ENCODE data around the gene ITPR1. TPM values are rescaled to one million over a fixed set of nuclear protein-coding genes. Genes with fewer than 3 reads are reported as not detected.
A peak's percentile ranks its signal among the peaks of the same experiment; 100 is the strongest.

The ITPR1 gene
- total and polyA plus RNA-seq, 4 experiments from 2014 or later, result 6.1 to 72.8 (median 44.2) TPM

- Mint-ChIP-seq H3K27me3 (no peaks in the 10 kb centered on the region), H3K9me3 (no peaks in the 10 kb centered on the region), H3K27ac (no peak overlapping the region), H3K4me3 (no peak overlapping the region), H3K36me3 (peaks cover 15 to 26% of the 10 kb centered on the region in 2 donors), H3K4me1 (peaks cover 49 to 75% (median 66%) of the 10 kb centered on the region in 4 donors)
- Histone ChIP-seq H3K4me1 (ENCODE audit: insufficient read depth, low read length) (peaks cover 79% of the 10 kb centered on the region), H3K4me3 (ENCODE audit: low read length in 2 of 2) (no peak overlapping the region), H3K36me3 (ENCODE audit: insufficient read depth, low read length) (no peaks in the 10 kb centered on the region), H3K27ac (ENCODE audit: low read depth, low read length) (no peak overlapping the region), H3K27me3 (ENCODE audit: insufficient read depth, low read length) (no peaks in the 10 kb centered on the region), H3K9me3 (ENCODE audit: control insufficient read depth in 1 of 2, low read length in 2 of 2) (no peaks in the 10 kb centered on the region)
- CTCF ChIA-PET (ENCODE audit: partially characterized antibody), result interaction anchor here (1.5 to 1.8 kb wide), 2 partner anchors 12 to 140 kb away, joined by 4 read pairs; partner anchors contain the start of gene BHLHE40
- intact Hi-C loops (cut with micrococcal nuclease), result loop anchor here (10.0 kb wide), 2 partner anchors 344 to 346 kb away; partner anchors contain the start of genes EDEM1 and ITPR1
- POLR2A ChIA-PET (ENCODE audit: partially characterized antibody), result interaction anchor here (1.0 kb wide), 1 partner anchor 66 kb away, joined by 3 read pairs; no protein-coding TSS in a partner anchor
- DNase-seq, result no peak
Observed at GRCh38 chr3:4839278-4839677, 346.1 kb downstream of the ITPR1 start.

- H3K27ac ChIP-seq (ENCODE audit: low read depth, low read length), result peak overlapping the region; percentile 29
- peak overlapping the region in 5 of 8 donors; percentile 29 to 78 (median 49) for H3K4me3 Mint-ChIP-seq
- no peak overlapping the region for H3K4me3 ChIP-seq (ENCODE audit: low read length in 2 of 2)
- H3K4me1 Mint-ChIP-seq, result peaks cover 43 to 72% (median 62%) of the 10 kb centered on the region in 4 donors
- DNase-seq, result no peak
- CTCF ChIA-PET (ENCODE audit: partially characterized antibody), result interaction anchor here (0.8 to 1.3 kb wide), 5 partner anchors 9 to 139 kb away, joined by 3 to 5 read pairs (median 4); no protein-coding TSS in a partner anchor
- POLR2A ChIA-PET (ENCODE audit: partially characterized antibody), result interaction anchor here (1.3 to 1.5 kb wide), 2 partner anchors 9 to 20 kb away, joined by 3 to 5 read pairs; no protein-coding TSS in a partner anchor
- H3K9me3 Mint-ChIP-seq, result no peaks in the 10 kb centered on the region
- H3K27me3 Mint-ChIP-seq, result no peaks in the 10 kb centered on the region
- H3K27me3 ChIP-seq (ENCODE audit: insufficient read depth, low read length), result no peaks in the 10 kb centered on the region
- H3K4me1 ChIP-seq (ENCODE audit: insufficient read depth, low read length), result peaks cover 79% of the 10 kb centered on the region
- H3K9me3 ChIP-seq (ENCODE audit: control insufficient read depth in 1 of 2, low read length in 2 of 2), result no peaks in the 10 kb centered on the region
- peaks cover 10 to 24% of the 10 kb centered on the region in 2 donors for H3K36me3 Mint-ChIP-seq
- no peaks in the 10 kb centered on the region for H3K36me3 ChIP-seq (ENCODE audit: insufficient read depth, low read length)
- H3K27ac Mint-ChIP-seq, result peak overlapping the region; percentile 33 to 88 (median 70)
- intact Hi-C loops (cut with micrococcal nuclease), result no loop called here
Observed at GRCh38 chr3:4841225-4841624, 348.1 kb downstream of the ITPR1 start.

DNA sequence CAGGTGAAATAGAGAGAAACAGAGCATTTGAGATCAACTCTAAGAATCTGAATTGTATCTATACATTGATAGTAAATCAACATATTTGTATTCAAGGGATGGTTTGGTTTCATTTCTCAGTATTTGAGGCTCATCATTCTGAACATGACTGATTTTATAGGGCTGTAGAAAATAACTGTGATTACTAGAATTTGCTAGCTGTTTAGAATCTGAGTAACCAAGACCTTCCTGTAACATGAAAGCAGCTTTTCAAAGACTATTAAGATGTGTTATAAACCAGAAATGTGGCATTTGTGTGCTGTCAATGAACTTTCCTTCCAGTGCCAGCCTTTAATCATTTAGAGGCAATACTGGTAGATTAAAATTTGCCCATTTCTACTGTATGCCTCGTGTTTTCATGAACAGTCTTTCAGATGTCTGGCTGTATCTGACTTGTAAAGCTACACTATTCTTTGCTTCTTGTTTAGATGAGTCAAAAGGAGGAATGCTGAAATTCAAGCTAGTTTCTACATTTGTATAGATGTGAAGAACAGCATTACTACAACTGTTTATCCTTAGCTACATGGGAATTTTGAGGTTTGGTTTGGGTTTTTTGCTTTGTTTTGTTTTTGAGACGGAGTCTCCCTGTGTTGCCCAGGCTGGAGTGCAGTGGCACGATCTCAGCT, 348.8 kb downstream of the ITPR1 start:
- Mint-ChIP-seq H3K9me3 (no peaks in the 10 kb centered on the region), H3K36me3 (peaks cover 9 to 20% of the 10 kb centered on the region in 2 donors), H3K4me3 (peak overlapping the region in 6 of 8 donors; percentile 7 to 78 (median 43)), H3K27ac (peak overlapping the region; percentile 33 to 88 (median 70)), H3K27me3 (no peaks in the 10 kb centered on the region), H3K4me1 (peaks cover 44 to 72% (median 63%) of the 10 kb centered on the region in 4 donors)
- ChIA-PET CTCF (ENCODE audit: partially characterized antibody) (interaction anchor here (0.8 to 1.3 kb wide), 6 partner anchors 9 to 138 kb away, joined by 3 to 5 read pairs (median 4); no protein-coding TSS in a partner anchor), POLR2A (ENCODE audit: partially characterized antibody) (interaction anchor here (1.0 to 1.5 kb wide), 3 partner anchors 10 to 19 kb away, joined by 3 to 5 read pairs (median 3); no protein-coding TSS in a partner anchor)
- Histone ChIP-seq H3K27me3 (ENCODE audit: insufficient read depth, low read length) (no peaks in the 10 kb centered on the region), H3K9me3 (ENCODE audit: control insufficient read depth in 1 of 2, low read length in 2 of 2) (no peaks in the 10 kb centered on the region), H3K4me3 (ENCODE audit: low read length in 2 of 2) (no peak overlapping the region), H3K36me3 (ENCODE audit: insufficient read depth, low read length) (no peaks in the 10 kb centered on the region), H3K27ac (ENCODE audit: low read depth, low read length) (peak overlapping the region; percentile 2), H3K4me1 (ENCODE audit: insufficient read depth, low read length) (peaks cover 79% of the 10 kb centered on the region)
- intact Hi-C loops (cut with micrococcal nuclease), result no loop called here
- no peak for DNase-seq

DNA sequence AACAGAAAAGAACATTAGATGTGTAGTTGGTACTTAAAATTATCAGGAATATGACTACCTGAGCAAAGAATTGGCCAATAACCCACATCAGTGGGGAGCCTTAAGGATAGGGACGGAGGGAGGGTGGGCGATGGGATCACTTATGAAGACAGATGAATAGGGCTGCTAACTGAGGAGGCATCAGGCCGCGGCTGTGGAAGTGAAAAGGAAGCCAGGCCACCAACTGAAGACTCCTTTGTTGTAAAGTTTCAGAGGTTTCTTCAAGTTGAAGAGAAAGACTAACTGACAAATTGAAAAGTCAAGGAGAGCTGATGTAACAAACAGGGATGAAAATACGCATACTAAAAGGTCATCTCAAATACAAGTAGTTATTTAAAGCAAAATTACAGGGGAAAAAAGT, 350.5 kb downstream of the ITPR1 start:
- H3K36me3 ChIP-seq (ENCODE audit: insufficient read depth, low read length), result no peaks in the 10 kb centered on the region
- H3K27me3 ChIP-seq (ENCODE audit: insufficient read depth, low read length), result no peaks in the 10 kb centered on the region
- H3K4me3 ChIP-seq (ENCODE audit: low read length in 2 of 2), result no peak overlapping the region
- intact Hi-C loops (cut with micrococcal nuclease), result loop anchor here (1.0 kb wide), 1 partner anchor 8 kb away; no protein-coding TSS in a partner anchor
- H3K27ac ChIP-seq (ENCODE audit: low read depth, low read length), result no peak overlapping the region
- H3K36me3 Mint-ChIP-seq, result peaks cover 4 to 11% of the 10 kb centered on the region in 2 donors
- H3K4me3 Mint-ChIP-seq, result peak overlapping the region in 4 of 8 donors; percentile 2 to 58 (median 38)
- H3K4me1 ChIP-seq (ENCODE audit: insufficient read depth, low read length), result peaks cover 86% of the 10 kb centered on the region
- H3K9me3 Mint-ChIP-seq, result no peaks in the 10 kb centered on the region
- H3K27ac Mint-ChIP-seq, result peak overlapping the region; percentile 18 to 89 (median 85)
- ChIA-PET CTCF (ENCODE audit: partially characterized antibody) (interaction anchor here (1.1 to 2.2 kb wide), 5 partner anchors 9 to 139 kb away, joined by 3 to 13 read pairs (median 4); no protein-coding TSS in a partner anchor), POLR2A (ENCODE audit: partially characterized antibody) (interaction anchor here (0.7 to 1.9 kb wide), 5 partner anchors 9 to 175 kb away, joined by 3 to 9 read pairs (median 4); no protein-coding TSS in a partner anchor)
- H3K9me3 ChIP-seq (ENCODE audit: control insufficient read depth in 1 of 2, low read length in 2 of 2), result no peaks in the 10 kb centered on the region
- H3K4me1 Mint-ChIP-seq, result peaks cover 57 to 79% (median 68%) of the 10 kb centered on the region in 4 donors
- DNase-seq, result no peak
- H3K27me3 Mint-ChIP-seq, result no peaks in the 10 kb centered on the region

- no peaks in the 10 kb centered on the region for H3K36me3 ChIP-seq (ENCODE audit: insufficient read depth, low read length)
- DNase-seq, result peak in 4 of 5 donors; percentile 73 to 84 (median 76)
- H3K27ac ChIP-seq (ENCODE audit: low read depth, low read length), result peak overlapping the region; percentile 67
- H3K4me1 Mint-ChIP-seq, result peaks cover 70 to 93% (median 83%) of the 10 kb centered on the region in 4 donors
- peaks cover 96% of the 10 kb centered on the region for H3K4me1 ChIP-seq (ENCODE audit: insufficient read depth, low read length)
- peak overlapping the region in 1 of 2 donors; percentile 27 for H3K4me3 ChIP-seq (ENCODE audit: low read length in 2 of 2)
- no peaks in the 10 kb centered on the region for H3K9me3 ChIP-seq (ENCODE audit: control insufficient read depth in 1 of 2, low read length in 2 of 2)
- peaks cover 6 to 11% of the 10 kb centered on the region in 2 donors for H3K36me3 Mint-ChIP-seq
- H3K27ac Mint-ChIP-seq, result peak overlapping the region; percentile 50 to 98 (median 94)
- POLR2A ChIA-PET (ENCODE audit: partially characterized antibody), result interaction anchor here (6.3 kb wide), 1 partner anchor 11 kb away, joined by 42 read pairs; no protein-coding TSS in a partner anchor
- no peaks in the 10 kb centered on the region for H3K27me3 Mint-ChIP-seq
- peak overlapping the region in 7 of 8 donors; percentile 5 to 62 (median 35) for H3K4me3 Mint-ChIP-seq
- intact Hi-C loops (cut with micrococcal nuclease), result loop anchor here (2.0 kb wide), 1 partner anchor 15 kb away; no protein-coding TSS in a partner anchor
- H3K27me3 ChIP-seq (ENCODE audit: insufficient read depth, low read length), result no peaks in the 10 kb centered on the region
- CTCF ChIA-PET (ENCODE audit: partially characterized antibody), result no interaction called here
- no peaks in the 10 kb centered on the region for H3K9me3 Mint-ChIP-seq
Observed at GRCh38 chr3:4845882-4846281, 352.7 kb downstream of the ITPR1 start.

GRCh38 chr3:4846543-4846942, 353.4 kb downstream of the ITPR1 start:
- peaks cover 70 to 93% (median 83%) of the 10 kb centered on the region in 4 donors for H3K4me1 Mint-ChIP-seq
- no peaks in the 10 kb centered on the region for H3K27me3 Mint-ChIP-seq
- H3K4me3 Mint-ChIP-seq, result peak overlapping the region in 2 of 8 donors; percentile 33 to 45
- ChIA-PET POLR2A (ENCODE audit: partially characterized antibody) (interaction anchor here (0.5 to 6.3 kb wide), 3 partner anchors 11 to 133 kb away, joined by 4 to 42 read pairs (median 4); partner anchors contain the start of gene BHLHE40), CTCF (ENCODE audit: partially characterized antibody) (interaction anchor here (0.9 to 2.3 kb wide), 3 partner anchors 8 to 137 kb away, joined by 3 to 5 read pairs (median 3); no protein-coding TSS in a partner anchor)
- no peaks in the 10 kb centered on the region for H3K9me3 ChIP-seq (ENCODE audit: control insufficient read depth in 1 of 2, low read length in 2 of 2)
- peak overlapping the region; percentile 57 to 98 (median 91) for H3K27ac Mint-ChIP-seq
- peak overlapping the region; percentile 67 for H3K27ac ChIP-seq (ENCODE audit: low read depth, low read length)
- no peaks in the 10 kb centered on the region for H3K9me3 Mint-ChIP-seq
- DNase-seq, result no peak
- H3K4me1 ChIP-seq (ENCODE audit: insufficient read depth, low read length), result peaks cover 96% of the 10 kb centered on the region
- H3K36me3 Mint-ChIP-seq, result peaks cover 4 to 11% of the 10 kb centered on the region in 2 donors
- no peaks in the 10 kb centered on the region for H3K36me3 ChIP-seq (ENCODE audit: insufficient read depth, low read length)
- no peak overlapping the region for H3K4me3 ChIP-seq (ENCODE audit: low read length in 2 of 2)
- intact Hi-C loops (cut with micrococcal nuclease), result loop anchor here (2.0 kb wide), 1 partner anchor 16 kb away; no protein-coding TSS in a partner anchor
- H3K27me3 ChIP-seq (ENCODE audit: insufficient read depth, low read length), result no peaks in the 10 kb centered on the region
